ENCODE measurements around the gene MRTFA. TPM values are rescaled to one million over a fixed set of nuclear protein-coding genes. Genes with fewer than 3 reads are reported as not detected.

Gene MRTFA
- total and polyA plus RNA-seq, 9 of the 15 experiments (the other 6 are each of a cell fraction or from before 2014, with no cell fraction given), result 0.84 to 21.1 (median 3.7) TPM

GRCh38 chr22:40583053-40583741 lies 53.3 kb downstream of the MRTFA start (continued):
- TF ChIP-seq GATAD2B (IDR thresholded peaks at IDR 0.05; ENCODE audit: borderline replicate concordance), result no peak
- TF ChIP-seq ZFP91 (CRISPR knock-in tag; IDR thresholded peaks at IDR 0.05), result no peak

- DNase-seq (ENCODE audit: extremely low read depth in 1 of 4, low spot score in 3 of 4) (no peak), FAIRE-seq (no peak), ATAC-seq (no peak)
- Histone ChIP-seq H3K79me2 (ENCODE audit: control insufficient read depth, insufficient read depth, low read length) (no peaks in the 10 kb centered on the region), H3K36me3 (ENCODE audit: control insufficient read depth, insufficient read depth, low read length) (no peaks in the 10 kb centered on the region), H3K27ac (ENCODE audit: extremely low read depth, low read depth, low read length) (no peak overlapping the region), H4K20me1 (replicated peaks; ENCODE audit: control insufficient read depth, insufficient read depth, low read length) (no peaks in the 10 kb centered on the region), H3K9me1 (ENCODE audit: control insufficient read depth, insufficient read depth, low read length) (no peaks in the 10 kb centered on the region), H3K4me2 (ENCODE audit: insufficient read depth, low read length) (no peak overlapping the region), H3K4me3 (no peak overlapping the region), H3K9me3 (replicated peaks; ENCODE audit: control insufficient read depth, insufficient read depth, low read depth, low read length) (no peaks in the 10 kb centered on the region), H3K9ac (ENCODE audit: insufficient read depth in 1 of 2, low read depth in 2 of 2, low read length in 2 of 2) (no peak overlapping the region), H2AFZ (ENCODE audit: low read depth, low read length) (no peak overlapping the region), H3K27me3 (ENCODE audit: control insufficient read depth in 2 of 2, insufficient read depth in 2 of 2, low read length in 2 of 2) (no peaks in the 10 kb centered on the region), H3K4me1 (replicated peaks in 1 of 2; ENCODE audit: control insufficient read depth in 2 of 2, insufficient read depth in 2 of 2, low read length in 2 of 2) (no peaks in the 10 kb centered on the region; a peak in 1 of 5 replicates)
- 92% methylated on average over 2 of the region's 2 CpGs for WGBS (ENCODE audit: insufficient coverage, low coverage, missing lambda C conversion rate)
- no TSS peak for BruUV-seq (replicated peaks)
- ChIA-PET CTCF (ENCODE audit: low intra/inter-chr PET ratio) (no interaction called here), POLR2A (interaction anchor here (1.6 kb wide), 1 partner anchor 15 kb away, joined by 3 read pairs; no protein-coding TSS in a partner anchor)
- intact Hi-C loops (cut with micrococcal nuclease), result no loop called here
- in situ Hi-C loops (cut with MboI), result no loop called here
- TF ChIP-seq JUNB (CRISPR knock-in tag; conservative IDR thresholded peaks at IDR 0.05) (no peak), BCLAF1 (IDR thresholded peaks at IDR 0.05; ENCODE audit: borderline replicate concordance in 1 of 2, control insufficient read depth in 1 of 2, low read depth in 2 of 2, low read length in 1 of 2) (no peak), TCFL5 (CRISPR knock-in tag; conservative IDR thresholded peaks at IDR 0.05) (no peak), GTF2F1 (IDR thresholded peaks at IDR 0.05; ENCODE audit: low read depth, low read length) (no peak), ZNF449 (CRISPR knock-in tag; IDR thresholded peaks at IDR 0.05) (no peak), POLR3G (IDR thresholded peaks at IDR 0.05; ENCODE audit: extremely low read depth, insufficient read length, insufficient replicate concordance) (no peak), E2F3 (CRISPR knock-in tag; IDR thresholded peaks at IDR 0.05) (no peak), OTX1 (CRISPR knock-in tag; IDR thresholded peaks at IDR 0.05) (no peak), ATF1 (CRISPR knock-in tag; IDR thresholded peaks at IDR 0.05) (no peak), ATF1 (tag; IDR thresholded peaks at IDR 0.05) (no peak), NCOA6 (IDR thresholded peaks at IDR 0.05) (no peak)
Measured at GRCh38 chr22:40582063-40582462, 54.5 kb downstream of the MRTFA start.
